GM18867 (cell line): ENCODE measurements around the gene SCYL1.

Experiments
- ATAC-seq: cut with Tn5 transposase; IDR thresholded peaks from one replicate; pipeline ENCODE4 v1.9.1; 2021; ENCODE audit warnings: mild to moderate bottlenecking, moderate library complexity; ENCODE audit not compliant: unreplicated experiment

SCYL1 gene

DNA sequence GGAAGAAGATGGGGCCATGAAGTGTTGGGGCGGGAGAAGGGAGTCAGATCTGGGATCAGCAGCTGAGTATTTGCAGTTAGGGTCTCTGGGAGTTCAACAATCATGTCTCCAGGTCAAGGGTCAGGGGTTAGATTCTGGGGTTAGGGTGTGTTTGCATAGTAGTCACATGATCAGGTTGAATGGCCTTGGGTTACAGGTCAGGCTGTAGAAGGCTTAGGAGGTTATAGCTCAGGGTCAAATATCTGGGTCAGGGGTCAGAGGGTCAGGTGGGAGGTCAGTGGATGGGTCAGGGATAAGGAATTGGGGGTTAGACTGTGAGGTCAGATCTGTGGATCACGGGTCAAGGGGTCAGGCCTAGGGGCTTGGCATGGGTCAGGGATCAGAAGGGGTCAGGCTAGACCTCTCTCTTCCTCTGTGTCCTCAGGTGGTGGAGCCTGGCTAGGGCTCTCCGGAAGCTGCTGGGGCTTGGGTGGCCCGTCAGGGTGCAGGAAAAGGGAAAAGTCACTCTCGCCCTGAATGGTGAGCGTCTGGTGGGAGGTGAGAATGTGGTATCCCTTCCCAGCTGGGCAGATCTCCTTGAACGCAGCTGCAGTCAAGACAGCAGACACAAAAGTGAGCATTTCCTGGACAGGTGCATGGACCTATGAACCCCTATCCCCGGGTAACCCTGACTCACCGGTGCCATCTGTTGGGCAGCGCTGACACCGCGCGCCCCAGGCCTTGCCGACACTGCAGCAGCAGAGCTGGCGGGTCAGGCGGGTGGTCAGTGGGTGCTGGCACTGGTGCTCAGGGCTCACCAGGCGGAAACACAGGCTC is 26.9 kb downstream of the SCYL1 start:
- ATAC-seq, result peak; percentile 63

DNA sequence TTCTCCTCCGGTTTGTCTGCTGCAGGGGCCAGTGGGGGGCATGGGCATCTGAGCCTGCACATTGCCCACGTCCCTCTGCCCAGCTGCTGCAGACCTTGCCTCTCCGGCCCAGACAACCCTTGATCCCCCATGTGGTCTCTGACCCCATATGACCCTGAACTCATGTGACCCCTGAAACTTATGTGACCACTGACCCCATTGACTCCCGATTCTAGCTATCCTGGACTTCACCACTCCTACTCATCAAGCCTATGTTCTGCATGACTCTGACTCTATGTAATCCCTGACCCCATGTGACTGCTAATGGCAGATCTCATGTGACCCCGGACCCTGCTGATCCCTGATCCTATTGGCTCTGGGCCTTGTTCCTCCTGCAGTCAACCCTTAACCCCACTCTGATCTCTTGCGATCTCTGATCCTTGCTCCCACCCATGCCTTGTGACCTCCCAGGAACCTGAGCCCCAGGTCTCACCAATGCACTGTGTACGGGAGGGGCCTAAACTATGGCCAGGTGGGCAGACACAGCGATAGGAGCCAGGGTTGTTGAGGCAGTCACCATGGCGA is 27.6 kb downstream of the SCYL1 start:
- no peak for ATAC-seq

DNA sequence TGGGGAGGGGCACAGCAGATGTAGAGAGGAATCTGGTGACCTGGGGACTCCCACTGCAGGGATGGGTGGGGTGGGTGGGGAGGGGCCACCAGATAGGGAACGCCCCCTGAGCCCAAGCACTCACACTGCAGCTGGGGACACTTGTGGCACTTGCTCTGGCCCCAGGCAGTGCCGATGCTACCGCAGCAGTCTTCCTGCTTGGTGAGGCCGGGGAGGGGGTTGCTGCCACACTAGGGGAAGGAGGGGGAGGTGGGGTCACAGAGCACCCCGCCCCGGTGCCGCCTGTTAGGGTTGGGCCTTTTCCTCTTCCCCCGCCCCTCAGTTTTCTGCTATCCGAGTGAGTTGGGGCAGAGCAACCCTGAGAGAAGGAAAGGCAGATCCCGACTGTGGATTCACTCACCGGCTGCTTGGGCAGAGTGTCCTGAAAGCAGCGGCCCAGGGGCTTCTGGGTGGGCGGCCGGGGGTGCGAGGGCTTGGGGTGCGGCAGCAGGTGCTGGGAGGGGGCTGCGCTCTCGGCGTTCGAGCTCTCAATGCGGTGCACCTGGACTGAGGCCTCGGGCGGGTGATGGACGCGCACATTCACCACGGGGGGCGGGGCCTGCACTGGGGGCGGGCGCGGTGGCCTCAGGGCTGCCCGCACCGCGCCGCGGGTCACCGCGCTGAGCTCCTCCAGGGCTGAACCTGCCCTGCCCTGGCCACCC is 28.6 kb downstream of the SCYL1 start:
- no peak for ATAC-seq

DNA sequence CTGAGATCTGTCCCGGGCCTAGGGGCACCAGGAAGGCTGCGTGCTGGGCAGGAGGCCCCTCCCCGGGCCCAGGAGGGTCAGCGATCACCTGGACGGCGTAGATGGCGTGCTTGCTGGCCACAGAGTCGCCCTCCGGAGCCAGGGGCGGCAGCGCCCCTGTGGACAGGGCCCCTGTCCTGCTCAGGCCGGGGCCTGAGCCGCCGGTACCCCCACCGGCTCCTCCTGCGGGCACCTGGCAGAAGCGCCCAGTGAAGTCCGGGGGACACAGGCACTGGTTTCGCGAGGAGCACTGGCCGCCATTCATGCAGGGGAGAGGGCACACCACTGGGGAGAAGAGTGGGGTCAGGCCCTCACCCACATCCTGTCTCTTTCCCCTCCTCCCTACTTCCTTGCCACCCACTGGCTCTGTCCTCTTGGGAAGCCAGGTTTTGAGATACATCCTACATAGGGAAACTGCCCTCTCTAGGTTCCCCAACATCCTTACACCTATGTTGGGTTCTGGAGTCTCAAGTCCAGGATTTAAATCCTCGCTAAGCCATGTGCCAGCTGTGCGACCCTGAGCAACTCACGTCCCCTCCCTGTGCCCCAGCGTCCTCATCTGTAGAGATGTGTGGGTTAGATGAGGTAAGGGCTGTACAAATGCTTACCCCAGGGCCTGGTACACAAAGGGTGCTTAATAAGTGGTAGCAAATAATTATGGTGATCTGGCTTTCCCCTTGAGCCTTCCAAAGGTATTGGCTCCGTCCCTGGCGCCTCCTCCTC is 29.4 kb downstream of the SCYL1 start:
- no peak for ATAC-seq

DNA sequence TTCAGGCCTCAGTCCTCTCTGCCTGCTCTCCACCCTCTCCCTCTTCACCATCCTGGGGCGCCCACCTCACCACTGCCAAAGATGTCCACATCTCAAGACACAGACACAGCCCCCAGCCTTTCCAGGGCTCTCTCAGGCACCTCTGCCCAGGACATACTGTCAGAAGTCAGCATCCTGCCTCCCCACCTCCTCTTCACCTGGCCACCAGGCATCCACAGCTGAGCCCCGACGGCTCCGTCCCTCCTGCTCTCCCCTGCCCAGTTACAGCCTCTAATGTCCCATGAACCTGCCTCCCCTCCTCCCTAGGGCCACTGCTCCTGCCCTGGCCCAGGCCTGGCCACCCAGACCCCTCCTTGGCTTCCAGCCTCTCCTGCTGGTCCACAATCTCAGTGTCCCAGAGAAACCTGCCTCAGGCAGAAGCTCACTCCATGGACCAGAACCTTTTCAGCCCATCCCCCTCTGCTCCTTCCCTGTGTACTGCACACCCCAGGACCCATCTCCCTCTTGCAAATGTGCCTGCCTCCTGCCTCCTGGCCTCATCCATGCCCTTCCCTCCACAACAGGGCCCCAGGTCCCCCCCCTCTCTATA is 30.1 kb downstream of the SCYL1 start:
- ATAC-seq, result no peak

DNA sequence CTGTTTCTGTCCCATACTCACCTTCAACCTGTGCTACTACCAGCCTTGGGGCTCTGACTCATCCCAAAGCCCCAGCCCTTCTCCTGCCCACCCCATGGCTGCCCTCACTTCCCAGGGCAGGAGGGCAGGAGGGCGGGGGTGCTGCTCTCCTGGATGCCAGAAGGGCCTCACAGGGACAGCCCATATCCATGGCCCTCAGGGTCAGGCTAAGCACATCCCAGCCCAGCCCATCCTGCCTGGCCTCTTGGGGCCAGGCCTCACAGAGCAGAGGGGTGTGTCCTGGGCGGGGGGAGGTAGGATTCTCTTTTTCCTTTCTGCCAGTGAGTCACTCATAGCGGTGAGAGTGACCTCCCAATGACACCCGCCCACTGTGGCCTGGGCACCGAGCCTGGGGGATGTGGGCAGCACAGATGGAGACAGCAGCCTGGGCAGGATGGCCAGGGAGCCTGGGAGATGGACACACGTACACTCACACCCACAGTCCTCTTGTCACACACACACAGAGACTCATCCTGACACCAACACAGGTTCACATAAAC is 30.9 kb downstream of the SCYL1 start:
- no peak for ATAC-seq

DNA sequence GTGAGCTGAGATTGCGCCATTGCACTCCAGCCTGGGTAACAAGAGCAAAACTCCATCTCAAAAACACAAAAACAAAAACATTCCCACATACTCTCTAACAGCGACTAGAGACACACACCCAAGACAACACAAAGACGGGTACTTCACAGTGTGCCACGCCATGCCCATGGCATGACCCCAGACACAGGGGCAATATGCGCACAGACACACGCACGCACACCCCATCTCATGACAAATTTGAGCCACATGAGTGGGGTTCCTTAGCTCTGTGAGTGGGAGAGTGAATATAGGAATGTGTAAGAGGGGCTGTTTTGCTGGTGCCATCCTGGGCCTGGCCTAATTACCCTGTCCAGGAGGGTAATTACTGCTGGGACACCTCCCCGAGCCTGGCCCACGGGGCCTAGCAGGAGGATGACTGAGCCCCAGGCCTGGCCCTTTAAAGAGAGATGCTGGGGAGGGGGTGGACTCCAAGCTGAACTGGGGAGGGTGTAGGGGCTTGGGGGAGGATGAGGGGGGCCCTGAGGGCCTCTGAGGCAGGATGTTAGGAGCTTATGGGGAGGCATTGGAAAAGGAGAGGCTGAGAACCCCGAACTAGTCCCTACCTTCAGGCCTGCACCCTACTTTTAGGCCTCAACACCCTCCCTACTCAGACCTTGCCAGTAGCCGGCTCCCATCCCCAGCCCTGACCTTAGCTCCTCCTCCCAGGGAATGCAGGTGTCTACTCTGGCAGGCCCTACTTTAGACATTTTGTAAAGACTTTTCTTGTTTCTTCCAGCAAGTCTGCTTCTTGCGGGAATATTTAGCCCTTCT is 31.8 kb downstream of the SCYL1 start:
- ATAC-seq, result no peak

DNA sequence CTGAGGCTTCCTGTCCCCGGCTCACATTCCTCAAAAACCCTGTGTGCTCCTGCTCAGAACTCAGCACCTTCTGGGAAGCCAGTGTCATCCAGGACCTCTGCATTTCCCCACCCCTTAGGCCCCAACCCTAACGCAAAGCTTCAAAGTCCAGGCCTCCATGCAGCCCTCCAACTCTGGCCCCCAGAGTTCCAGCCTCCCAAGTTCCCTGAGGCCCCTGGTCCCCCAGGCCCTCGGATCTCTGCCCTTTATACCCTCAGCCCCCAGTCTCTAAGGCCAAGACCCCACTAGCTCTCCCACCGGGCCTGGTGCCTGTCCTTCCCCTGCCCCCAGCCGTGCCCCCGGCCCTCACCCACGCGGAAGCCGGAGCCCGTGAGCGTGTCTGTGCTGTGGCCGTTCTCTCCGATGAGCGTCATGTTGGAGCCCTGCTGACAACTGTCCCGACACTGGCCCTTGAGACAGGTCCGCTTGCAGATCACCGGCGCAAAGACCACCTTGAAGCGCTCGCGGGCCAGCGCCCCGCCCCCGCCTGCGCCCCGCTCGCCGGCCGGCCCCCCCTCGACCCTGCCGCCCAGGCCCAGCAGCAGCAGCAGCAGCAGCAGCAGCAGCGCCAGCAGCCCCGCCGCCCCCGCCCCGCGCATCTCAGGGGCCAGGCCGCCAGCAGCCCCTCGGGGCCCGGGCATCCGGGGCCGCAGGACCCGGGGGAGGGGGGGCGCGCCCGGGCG is 32.6 kb downstream of the SCYL1 start:
- no peak for ATAC-seq

DNA sequence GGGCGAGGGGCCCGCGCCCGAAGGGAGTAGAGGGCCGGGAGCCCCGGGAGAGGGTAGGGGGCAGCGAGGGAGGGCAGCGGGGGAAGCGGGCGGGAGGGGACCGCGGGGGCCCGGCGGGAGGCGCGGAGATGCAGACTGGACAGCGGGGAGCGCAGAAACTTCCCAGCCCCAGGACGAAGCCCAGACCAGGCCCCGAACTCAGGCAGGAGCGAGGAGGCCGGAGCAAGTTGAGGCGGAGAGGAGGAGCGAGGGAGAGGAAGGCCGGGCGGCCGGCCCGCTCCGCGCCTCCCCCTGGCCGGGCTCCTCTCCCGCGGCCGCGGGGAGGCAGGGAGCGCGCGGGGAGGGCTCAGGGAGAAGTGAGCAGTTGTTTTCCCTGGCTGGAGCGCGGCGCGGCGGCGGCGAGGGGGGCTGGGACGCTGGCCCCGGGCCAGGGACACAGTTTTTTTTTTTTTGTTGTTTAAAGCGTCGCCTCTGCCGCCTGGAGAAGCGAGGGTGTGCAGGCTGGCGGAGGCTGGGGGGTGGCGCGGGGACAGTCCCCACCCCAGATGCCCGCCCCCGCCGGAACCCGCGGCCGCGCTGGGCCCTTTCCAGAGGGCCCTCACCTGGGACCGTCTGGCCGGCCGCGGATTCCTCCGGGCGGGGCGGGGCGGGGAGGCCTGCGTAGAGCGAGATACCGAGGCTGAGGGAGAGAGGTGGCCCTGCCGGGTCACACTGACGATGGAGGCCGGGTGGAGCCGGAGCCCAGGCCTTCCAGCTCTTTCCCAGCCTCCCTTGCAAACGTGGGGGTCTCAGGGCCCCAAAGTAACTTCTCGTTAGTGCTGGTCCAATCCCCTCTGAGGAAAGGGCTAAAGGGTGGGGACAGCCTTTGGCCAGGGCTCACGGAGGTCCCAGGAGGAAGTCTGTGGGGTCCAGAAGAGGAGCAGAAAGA is 33.4 kb downstream of the SCYL1 start, which contains the start of gene LTBP3:
LTBP3 (minus strand) TSS at position 358 of the 928 bp plus-strand sequence. CDS start 400 bp downstream, outside the sequence.
- no peak for ATAC-seq

DNA sequence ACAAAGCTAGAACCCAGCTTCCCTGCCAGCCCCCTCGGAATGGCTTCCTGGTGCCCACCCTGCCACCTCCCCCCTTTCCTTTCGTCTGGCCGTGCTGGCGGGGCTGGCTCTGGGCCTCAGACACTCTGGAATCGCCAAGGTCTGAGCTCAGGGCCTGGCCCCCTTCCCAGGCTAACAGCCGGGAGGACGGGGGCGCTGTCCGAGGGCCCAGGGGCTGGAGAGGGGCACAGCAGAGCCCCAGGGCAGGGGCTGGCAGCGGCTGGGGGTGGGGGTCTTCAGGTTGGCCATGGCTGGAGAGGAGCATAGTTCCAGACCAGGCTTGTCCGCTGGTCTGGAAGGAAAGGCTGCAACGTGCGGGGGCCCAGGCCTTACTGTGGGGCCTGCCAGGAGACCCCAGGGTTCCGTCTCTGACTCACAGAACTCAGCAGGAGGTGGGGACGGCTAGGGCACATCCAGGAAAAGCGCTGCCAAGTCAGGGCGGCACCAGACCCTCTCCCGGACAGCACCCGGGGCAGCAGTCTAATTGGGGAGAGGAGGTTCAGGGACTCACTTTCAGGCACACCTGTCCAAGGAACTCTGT is 34.1 kb downstream of the SCYL1 start:
- ATAC-seq, result no peak

DNA sequence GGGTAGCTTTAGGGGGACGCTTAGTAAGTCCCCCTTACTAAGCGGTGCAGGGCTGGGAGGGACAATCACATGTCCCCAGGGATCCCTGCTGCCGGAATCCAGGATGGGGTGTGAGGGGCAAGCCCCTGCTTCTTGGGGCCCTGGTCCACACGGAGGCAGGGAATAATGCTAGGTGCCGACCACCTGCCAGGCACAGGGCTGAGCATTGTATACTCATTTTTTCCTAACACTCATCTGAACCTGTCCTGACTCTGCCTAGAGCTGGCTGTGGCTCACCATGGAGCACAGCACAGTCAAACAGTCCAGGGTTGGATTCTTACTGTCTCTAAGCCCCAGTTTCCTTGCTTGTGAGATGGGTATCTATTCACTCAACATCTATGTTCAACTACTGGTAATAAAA is 34.7 kb downstream of the SCYL1 start:
- no peak for ATAC-seq

DNA sequence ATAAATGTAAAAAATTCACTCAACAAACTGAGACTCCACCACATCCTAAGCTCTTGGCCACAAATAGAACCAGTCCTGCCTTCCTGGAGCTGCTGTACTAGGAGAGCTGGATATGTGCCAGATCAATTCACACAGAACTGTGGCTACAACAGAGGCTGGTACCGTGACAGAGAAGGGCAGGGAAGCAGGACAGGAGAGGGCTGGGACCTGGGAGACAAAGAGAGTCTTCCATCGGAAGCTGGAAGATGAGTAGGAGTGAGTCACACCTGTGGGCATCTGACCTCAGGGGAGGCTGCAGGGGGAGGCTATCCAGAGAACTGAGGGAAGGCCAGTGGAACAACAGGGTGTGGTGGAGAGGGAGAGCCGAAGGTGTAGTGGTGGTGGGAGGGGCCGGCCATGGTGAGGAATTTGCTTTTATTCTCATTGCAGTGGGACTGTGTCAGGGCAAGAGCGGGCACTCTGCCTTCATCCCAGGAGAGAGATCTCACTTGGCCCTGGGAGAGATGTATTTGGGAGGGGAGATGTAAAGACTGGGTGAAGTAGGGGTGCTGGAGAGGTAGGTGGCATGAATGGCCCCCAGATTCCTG is 35.2 kb downstream of the SCYL1 start:
- no peak for ATAC-seq

DNA sequence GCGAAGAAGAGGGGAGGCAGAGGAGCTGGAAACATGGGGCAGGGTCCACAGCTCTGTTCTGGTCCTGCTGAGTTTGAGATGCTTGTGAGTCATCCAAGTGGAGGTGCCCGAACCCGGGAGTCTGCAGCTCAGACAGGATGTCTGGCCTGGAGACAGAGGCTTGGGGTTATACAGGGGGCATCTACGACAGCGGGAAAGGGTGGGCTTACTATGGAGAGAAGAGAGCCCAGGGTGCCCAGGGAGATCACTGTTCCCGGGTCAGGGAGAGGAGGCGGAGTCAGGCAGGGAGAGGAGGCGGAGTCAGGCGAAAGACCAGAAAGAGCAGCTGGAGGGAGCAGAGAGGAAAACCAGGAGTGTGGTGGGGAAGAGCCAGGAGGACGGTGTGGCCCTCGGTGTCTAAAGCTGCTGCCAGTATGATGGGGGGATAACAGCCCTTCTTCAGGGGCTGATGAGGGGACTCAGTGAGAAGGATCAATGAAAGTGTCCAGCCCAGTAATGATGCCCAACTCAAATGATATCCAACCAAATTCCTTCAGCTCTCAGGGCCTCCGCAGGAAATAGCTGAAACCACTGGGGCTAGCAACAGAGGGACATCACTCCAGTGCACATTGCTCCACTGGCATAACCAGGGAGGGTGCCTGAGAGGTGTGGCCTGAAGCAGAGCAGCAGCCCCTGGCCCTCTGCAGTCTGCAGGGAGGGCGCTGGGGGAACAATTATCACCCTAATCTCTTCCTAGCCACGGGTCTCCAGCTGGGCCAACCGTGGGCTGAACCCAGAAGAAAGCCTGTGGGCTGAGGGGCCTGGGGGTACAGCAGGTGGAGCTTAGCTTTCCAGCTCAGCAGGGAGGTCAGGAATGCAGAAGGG is 35.9 kb downstream of the SCYL1 start:
- ATAC-seq, result no peak

DNA sequence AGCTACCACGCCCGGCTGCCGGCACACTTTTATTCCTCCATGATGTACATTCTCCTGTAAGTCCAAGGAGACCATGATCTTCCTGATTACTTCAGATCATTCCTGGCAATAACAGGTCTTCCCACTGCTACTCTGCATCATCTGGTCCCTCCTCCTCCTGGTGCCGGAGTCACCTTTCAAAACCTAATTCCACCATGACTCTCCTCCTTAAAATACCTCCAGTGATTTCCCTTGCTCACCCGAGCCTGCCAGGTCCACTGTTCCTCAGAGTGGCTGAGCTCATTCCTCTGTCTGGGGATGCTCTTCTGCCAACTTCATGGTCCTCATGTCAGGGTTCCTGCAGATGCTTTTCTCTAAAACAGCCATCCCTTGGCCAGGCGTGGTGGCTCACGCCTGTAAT is 37.1 kb downstream of the SCYL1 start:
- no peak for ATAC-seq

DNA sequence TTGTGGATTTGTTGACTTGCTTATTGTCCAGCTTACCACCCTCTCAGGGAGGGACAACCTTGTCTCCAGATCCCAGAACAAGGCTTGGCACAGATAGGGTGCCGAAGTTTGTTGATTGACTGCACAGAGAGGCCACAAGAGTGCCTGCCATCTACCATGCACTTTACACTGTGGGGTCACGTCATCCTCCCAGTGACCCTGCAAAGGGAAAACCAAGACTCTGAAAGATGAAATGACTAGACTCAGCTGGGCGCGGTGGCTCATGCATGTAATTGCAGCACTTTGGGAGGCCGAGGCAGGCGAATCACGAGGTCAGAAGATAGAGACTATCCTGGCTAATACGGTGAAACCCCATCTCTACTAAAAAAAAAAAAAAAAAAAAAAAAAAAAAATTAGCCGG is 37.9 kb downstream of the SCYL1 start:
- no peak for ATAC-seq

DNA sequence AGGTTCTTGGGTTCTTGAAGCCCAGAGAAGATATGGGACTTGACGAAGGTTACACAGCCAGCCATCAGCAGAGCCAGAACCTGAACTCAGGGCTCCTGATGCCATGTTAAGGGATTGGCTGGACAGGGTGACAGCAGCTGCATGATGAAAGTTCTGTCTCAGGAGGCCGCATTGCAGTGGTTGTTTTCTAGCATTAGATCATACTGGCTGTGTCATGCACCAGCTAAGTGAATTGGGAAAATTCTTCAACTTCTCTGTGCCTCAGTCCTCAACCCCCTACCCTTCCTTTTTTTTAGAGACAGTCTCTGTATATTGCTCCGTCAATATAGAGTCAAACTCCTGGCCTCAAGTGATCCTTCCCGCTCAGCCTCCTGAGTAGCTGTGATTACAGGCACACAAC is 38.7 kb downstream of the SCYL1 start:
- no peak for ATAC-seq
